ENCODE measurements around the gene SPDYE16.
"Not testable (repeated sequence)": the region's sequence is repeated elsewhere in the genome, so short reads cannot be mapped to it uniquely, and the experiment has no call there.

SPDYE16 gene

GRCh38 chr7:76543197-76543596, at the start of gene SPDYE16:
SPDYE16 (minus strand) TSS chr7:76543297; CDS start chr7:76541459, 1,838 bp downstream.
- not testable (repeated sequence) for DNase-seq

GRCh38 chr7:76592694-76593093, 49.6 kb upstream of the SPDYE16 start:
- DNase-seq: not testable (repeated sequence)

GRCh38 chr7:76591602-76592304, 48.7 kb upstream of the SPDYE16 start:
- not testable (repeated sequence) for DNase-seq

GRCh38 chr7:76591033-76591432, 47.9 kb upstream of the SPDYE16 start:
- DNase-seq: not testable (repeated sequence)

- DNase-seq: not testable (repeated sequence)
Measured at GRCh38 chr7:76588586-76588985, 45.5 kb upstream of the SPDYE16 start.

GRCh38 chr7:76586585-76587315, 43.7 kb upstream of the SPDYE16 start:
- DNase-seq: not testable (repeated sequence)

- DNase-seq: not testable (repeated sequence)
Measured at GRCh38 chr7:76583636-76584281, 40.7 kb upstream of the SPDYE16 start.

GRCh38 chr7:76582848-76583631, 39.9 kb upstream of the SPDYE16 start:
- not testable (repeated sequence) for DNase-seq

- DNase-seq: not testable (repeated sequence)
Measured at GRCh38 chr7:76575919-76576655, 33.0 kb upstream of the SPDYE16 start.

- DNase-seq: not testable (repeated sequence)
Measured at GRCh38 chr7:76575431-76575830, 32.3 kb upstream of the SPDYE16 start.

GRCh38 chr7:76572296-76572695, 29.2 kb upstream of the SPDYE16 start:
- not testable (repeated sequence) for DNase-seq

- not testable (repeated sequence) for DNase-seq
Measured at GRCh38 chr7:76570324-76570775, 27.3 kb upstream of the SPDYE16 start.

GRCh38 chr7:76568742-76569141, 25.6 kb upstream of the SPDYE16 start:
- DNase-seq: not testable (repeated sequence)

- not testable (repeated sequence) for DNase-seq
Measured at GRCh38 chr7:76567753-76568152, 24.7 kb upstream of the SPDYE16 start.

GRCh38 chr7:76567311-76567710, 24.2 kb upstream of the SPDYE16 start:
- not testable (repeated sequence) for DNase-seq

- not testable (repeated sequence) for DNase-seq
Measured at GRCh38 chr7:76565001-76565400, 21.9 kb upstream of the SPDYE16 start.

GRCh38 chr7:76561342-76561741, 18.2 kb upstream of the SPDYE16 start:
- DNase-seq: not testable (repeated sequence)

GRCh38 chr7:76560157-76560556, 17.1 kb upstream of the SPDYE16 start:
- DNase-seq: not testable (repeated sequence)

- not testable (repeated sequence) for DNase-seq
Measured at GRCh38 chr7:76559685-76560084, 16.6 kb upstream of the SPDYE16 start.

- DNase-seq: not testable (repeated sequence)
Measured at GRCh38 chr7:76551992-76552391, 8.9 kb upstream of the SPDYE16 start.

GRCh38 chr7:76549855-76550248, 6.8 kb upstream of the SPDYE16 start:
- DNase-seq: not testable (repeated sequence)
